GM08714 (cell line): ENCODE measurements around the gene E2F4.

Experiments
- H3K4me3 ChIP-seq: fragments of 200-500 bp; sonication (Bioruptor generic); 2 replicates; pipeline ENCODE4 v1.5.1; 2014; ENCODE audit warnings: mild to moderate bottlenecking, low read length, inconsistent platforms
- ZNF274 ChIP-seq: IDR thresholded peaks from 2 replicates; pipeline ENCODE4 v1.6.1; 2012; ENCODE audit warnings: mild to moderate bottlenecking, low read depth, low read length

Gene E2F4

DNA sequence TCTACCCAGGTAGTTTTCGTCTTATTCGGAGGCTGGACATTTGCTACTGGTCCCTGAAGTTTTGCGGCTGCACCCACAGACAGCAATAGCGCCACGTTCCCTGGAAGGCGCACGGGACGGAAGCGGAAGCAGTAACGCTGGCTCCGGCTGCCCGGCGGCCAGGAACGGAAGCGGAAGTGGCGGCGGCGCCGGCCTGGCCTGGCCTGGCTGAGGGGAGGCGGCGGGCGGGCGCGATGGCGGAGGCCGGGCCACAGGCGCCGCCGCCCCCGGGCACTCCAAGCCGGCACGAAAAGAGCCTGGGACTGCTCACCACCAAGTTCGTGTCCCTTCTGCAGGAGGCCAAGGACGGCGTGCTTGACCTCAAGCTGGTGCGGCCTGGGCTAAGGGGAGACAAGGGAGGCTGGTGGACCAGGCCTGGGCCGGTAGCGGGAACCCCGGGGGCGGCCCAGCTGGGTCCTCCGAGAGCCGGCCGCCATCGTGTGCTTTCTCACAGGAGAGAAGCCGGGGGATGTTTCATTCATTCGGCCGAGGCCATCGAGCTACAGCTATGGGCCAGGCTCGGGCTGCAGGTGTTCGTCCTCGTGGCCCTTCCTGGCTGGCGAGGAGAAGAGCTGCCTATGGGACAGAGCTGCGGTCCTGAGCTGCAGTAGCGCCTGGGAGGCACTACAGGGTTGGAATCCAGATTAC is at the start of gene E2F4:
Gene E2F4, plus strand, starts transcription at position 161 of the 687 bp plus-strand sequence. Its CDS starts 73 bp downstream, at position 234.
- H3K4me3 ChIP-seq = peak within 1 kb of the TSS; percentile 93
- TF ChIP-seq ZNF274 = no peak

- no peak for TF ChIP-seq ZNF274
- H3K4me3 ChIP-seq = no peak overlapping the region
Observed at GRCh38 chr16:67142342-67142741, 49.6 kb upstream of the E2F4 start.

DNA sequence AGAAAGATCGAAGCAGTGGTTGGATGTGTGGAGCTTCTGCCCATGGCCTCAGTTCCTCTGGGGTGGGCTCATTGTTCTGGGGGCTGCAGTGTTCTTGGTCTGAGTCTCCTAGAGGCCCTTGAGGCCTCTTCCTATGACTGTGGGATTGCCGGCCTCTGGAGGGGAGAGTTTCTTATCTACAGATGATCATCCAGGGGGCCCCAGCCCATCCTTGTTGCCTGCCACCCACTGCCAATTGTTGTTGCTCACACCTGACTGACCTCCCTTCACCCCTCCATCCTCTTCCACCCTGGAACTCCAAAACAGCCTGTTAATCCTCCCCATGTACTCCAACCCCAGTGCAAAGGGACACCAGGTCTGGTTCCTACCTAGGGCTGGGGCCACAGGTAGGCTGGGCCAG is 47.0 kb upstream of the E2F4 start:
- H3K4me3 ChIP-seq = no peak overlapping the region
- TF ChIP-seq ZNF274 = no peak

DNA sequence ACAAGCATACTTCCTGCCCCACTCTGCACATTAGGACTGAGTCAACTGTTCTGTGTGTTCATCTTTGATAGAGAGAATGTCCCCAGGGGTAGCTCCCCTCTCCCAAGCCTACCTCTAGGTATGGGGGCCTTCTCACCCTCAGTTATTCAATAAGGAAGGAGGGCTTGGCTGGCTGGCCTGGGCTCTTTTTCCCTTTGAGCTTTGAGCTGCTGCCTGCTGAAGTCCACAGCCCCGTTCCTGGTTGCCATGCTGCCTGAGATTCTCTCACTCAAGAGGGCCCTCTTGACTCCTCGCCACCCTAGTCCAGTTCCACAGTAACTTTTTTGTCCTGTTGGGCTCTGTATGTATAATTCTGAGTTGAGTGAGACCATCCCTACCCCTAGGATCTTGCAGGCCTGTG is 46.2 kb upstream of the E2F4 start:
- no peak for TF ChIP-seq ZNF274
- no peak overlapping the region for H3K4me3 ChIP-seq

- no peak for TF ChIP-seq ZNF274
- H3K4me3 ChIP-seq = no peak overlapping the region
Observed at GRCh38 chr16:67146523-67147357, 45.2 kb upstream of the E2F4 start.

GRCh38 chr16:67147437-67148140 is 44.4 kb upstream of the E2F4 start:
- no peak overlapping the region for H3K4me3 ChIP-seq
- no peak for TF ChIP-seq ZNF274

- TF ChIP-seq ZNF274 = no peak
- H3K4me3 ChIP-seq = no peak overlapping the region
Observed at GRCh38 chr16:67148221-67148620, 43.7 kb upstream of the E2F4 start.

- TF ChIP-seq ZNF274 = no peak
Observed at GRCh38 chr16:67148656-67149275, 43.2 kb upstream of the E2F4 start.

GRCh38 chr16:67149276-67150046 is 42.5 kb upstream of the E2F4 start:
- TF ChIP-seq ZNF274 = no peak
- no peak overlapping the region for H3K4me3 ChIP-seq

More at GRCh38 chr16:67148656-67149275, 43.2 kb upstream of the E2F4 start:
- no peak overlapping the region for H3K4me3 ChIP-seq

DNA sequence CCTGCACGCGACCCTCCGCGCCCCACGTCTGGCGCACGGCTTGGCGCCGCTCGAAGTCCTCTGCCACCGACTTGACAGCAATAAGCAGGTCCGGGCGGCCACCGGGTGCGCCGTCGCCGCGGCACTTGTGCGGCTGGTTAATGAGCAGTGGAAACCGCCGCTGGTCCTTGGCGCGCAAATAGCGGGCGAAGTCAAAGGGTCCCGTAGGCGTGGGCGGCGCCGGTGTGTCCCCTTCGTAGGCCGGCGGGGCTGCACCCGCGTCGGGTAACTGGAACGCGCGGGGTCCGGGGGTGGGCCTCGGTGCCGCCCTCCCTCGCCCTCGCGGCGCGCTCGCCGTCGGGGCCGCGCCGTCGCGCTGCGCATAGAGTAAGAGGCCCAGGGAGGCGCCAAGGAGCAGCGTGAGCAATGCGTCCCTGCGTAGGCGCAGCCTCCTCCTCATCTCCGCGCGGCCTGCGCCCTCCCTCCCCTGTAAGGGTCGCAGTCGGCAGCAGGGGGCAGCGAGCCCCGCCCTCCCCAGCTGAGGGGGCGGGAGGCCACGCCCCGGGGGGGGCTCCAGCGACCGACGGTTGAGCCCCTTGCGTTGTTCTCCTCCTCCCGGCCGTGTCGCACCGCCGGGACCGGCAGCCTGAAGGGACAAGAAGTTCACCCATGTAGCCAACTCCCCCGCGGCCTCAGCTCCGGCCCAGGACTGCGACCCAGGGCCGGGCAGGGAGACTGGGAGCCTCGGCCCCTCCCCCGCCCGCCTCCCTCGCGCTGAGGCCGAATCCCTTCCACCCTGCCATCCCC is 41.7 kb upstream of the E2F4 start:
- no peak for TF ChIP-seq ZNF274
- H3K4me3 ChIP-seq = peak overlapping the region; percentile 46; the same call in 1 of the 2 replicates

DNA sequence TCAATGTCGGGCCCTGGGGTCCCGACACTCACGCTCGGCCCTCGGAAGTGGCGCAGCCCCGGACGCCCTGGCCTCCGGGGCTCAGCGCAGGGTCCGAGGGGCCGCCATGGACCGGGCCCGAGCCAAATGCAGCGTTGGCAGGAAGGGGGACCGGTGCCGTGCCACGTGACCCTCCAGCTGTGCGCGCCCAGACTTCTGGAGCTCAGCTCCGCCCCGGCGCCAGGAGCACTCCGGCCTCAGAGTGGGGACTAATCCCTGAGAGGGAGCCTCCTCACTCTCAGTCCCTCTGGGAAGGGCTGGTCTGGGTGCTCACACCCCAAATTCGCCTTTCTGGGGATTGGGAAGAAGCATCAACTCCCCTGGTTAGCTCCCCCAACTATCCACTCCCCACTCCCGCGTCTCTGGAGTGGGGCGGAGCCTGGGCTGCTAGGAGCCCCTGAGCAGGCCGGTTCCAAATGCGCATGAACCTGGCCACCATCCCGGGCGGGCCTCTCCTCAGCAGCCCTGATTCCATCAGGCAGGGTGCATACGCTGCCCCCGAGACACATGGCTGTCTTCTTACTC is 41.0 kb upstream of the E2F4 start, which contains the start of gene B3GNT9:
Gene B3GNT9, minus strand, starts transcription at position 166 of the 564 bp plus-strand sequence. CDS start 513 bp downstream, outside the sequence.
- TF ChIP-seq ZNF274 = no peak
- peak within 1 kb of the TSS; percentile 46; the same call in 1 of the 2 replicates for H3K4me3 ChIP-seq

GRCh38 chr16:67151431-67152097 is 40.4 kb upstream of the E2F4 start:
- TF ChIP-seq ZNF274 = no peak
- H3K4me3 ChIP-seq = no peak overlapping the region
